ENCODE measurements around the gene ANAPC4.
A peak's percentile ranks its signal among the peaks of the same experiment; 100 is the strongest.

ANAPC4 gene

GRCh38 chr4:25347473-25347872 is 29.6 kb upstream of the ANAPC4 start:
- no peak overlapping the region for H2AFZ ChIP-seq (ENCODE audit: insufficient read depth, low read length, poor library complexity)
- no CpG with 5 or more reads among the region's 2 CpGs for WGBS (ENCODE audit: extremely low coverage, insufficient coverage, insufficient read length)
- no peaks in the 10 kb centered on the region for H3K9me3 ChIP-seq (ENCODE audit: insufficient read depth, low read depth, low read length)
- no peaks in the 10 kb centered on the region for H3K27me3 ChIP-seq (ENCODE audit: insufficient read depth, low read length)
- H3K36me3 ChIP-seq (ENCODE audit: control insufficient read depth in 1 of 2, insufficient read depth in 2 of 2, low read length in 2 of 2), result no peaks in the 10 kb centered on the region
- no peak overlapping the region for H4K8ac ChIP-seq (ENCODE audit: low read depth, low read length)
- H3K27ac ChIP-seq (ENCODE audit: low read depth, low read length), result no peak overlapping the region
- H3K18ac ChIP-seq (ENCODE audit: low read length), result no peak overlapping the region
- no peak overlapping the region for H3K4me2 ChIP-seq (ENCODE audit: low read length)
- no peak overlapping the region for H4K91ac ChIP-seq (ENCODE audit: low read depth, low read length)
- H3K23ac ChIP-seq (ENCODE audit: low read length), result no peak overlapping the region
- H3K4me1 ChIP-seq (ENCODE audit: control insufficient read depth in 1 of 2, insufficient read depth in 2 of 2, low read length in 2 of 2), result peaks cover 2% of the 10 kb centered on the region in 2 experiments
- no peak for DNase-seq
- H4K12ac ChIP-seq (ENCODE audit: low read depth, low read length), result no peak overlapping the region
- H2BK120ac ChIP-seq (ENCODE audit: insufficient read depth, low read length, poor library complexity), result no peak overlapping the region
- H3K79me1 ChIP-seq (ENCODE audit: low read length), result no peaks in the 10 kb centered on the region
- H3K4ac ChIP-seq (ENCODE audit: low read depth, low read length), result no peak overlapping the region
- H2AK5ac ChIP-seq (ENCODE audit: low read length), result no peak overlapping the region
- H3K4me3 ChIP-seq (ENCODE audit: low read depth, low read length), result no peak overlapping the region
- H3K9ac ChIP-seq (ENCODE audit: low read length), result no peak overlapping the region
- H3K14ac ChIP-seq (ENCODE audit: low read length), result no peak overlapping the region
- H2BK5ac ChIP-seq (ENCODE audit: low read depth, low read length, poor library complexity), result no peak overlapping the region
- no peaks in the 10 kb centered on the region for H3K79me2 ChIP-seq (ENCODE audit: control insufficient read depth, insufficient read depth, low read length, poor library complexity)
- no peak overlapping the region for H2BK12ac ChIP-seq (ENCODE audit: low read length)

DNA sequence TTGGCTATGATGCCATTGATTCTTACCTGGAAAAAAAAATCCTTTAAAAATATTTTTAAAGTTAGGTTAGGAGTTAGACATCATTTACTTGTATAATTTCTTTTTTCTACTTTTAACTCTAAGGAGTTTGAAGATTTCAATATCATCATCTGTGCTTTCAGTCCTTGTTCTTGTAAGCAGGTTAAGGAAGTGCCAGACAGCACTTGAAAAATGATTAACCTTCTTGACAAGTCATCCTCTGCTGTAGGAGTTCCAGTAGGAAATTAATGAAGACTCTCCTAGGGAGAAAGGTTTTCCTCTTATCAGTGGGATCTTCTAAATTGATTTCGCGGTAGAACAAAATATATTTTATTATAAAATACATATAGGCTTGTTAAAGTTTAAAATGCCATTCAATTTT is 29.1 kb upstream of the ANAPC4 start:
- Histone ChIP-seq H2BK5ac (ENCODE audit: low read depth, low read length, poor library complexity) (no peak overlapping the region), H3K23ac (ENCODE audit: low read length) (no peak overlapping the region), H4K12ac (ENCODE audit: low read depth, low read length) (no peak overlapping the region), H2BK12ac (ENCODE audit: low read length) (no peak overlapping the region), H4K8ac (ENCODE audit: low read depth, low read length) (no peak overlapping the region), H3K27ac (ENCODE audit: low read depth, low read length) (no peak overlapping the region), H3K18ac (ENCODE audit: low read length) (no peak overlapping the region), H3K4ac (ENCODE audit: low read depth, low read length) (no peak overlapping the region), H3K36me3 (ENCODE audit: control insufficient read depth in 1 of 2, insufficient read depth in 2 of 2, low read length in 2 of 2) (no peaks in the 10 kb centered on the region), H3K4me2 (ENCODE audit: low read length) (no peak overlapping the region), H3K9me3 (ENCODE audit: insufficient read depth, low read depth, low read length) (no peaks in the 10 kb centered on the region), H3K27me3 (ENCODE audit: insufficient read depth, low read length) (no peaks in the 10 kb centered on the region), H3K4me3 (ENCODE audit: low read depth, low read length) (no peak overlapping the region), H2AK5ac (ENCODE audit: low read length) (no peak overlapping the region), H3K9ac (ENCODE audit: low read length) (no peak overlapping the region), H3K4me1 (ENCODE audit: control insufficient read depth in 1 of 2, insufficient read depth in 2 of 2, low read length in 2 of 2) (peaks cover 2% of the 10 kb centered on the region in 2 experiments), H2AFZ (ENCODE audit: insufficient read depth, low read length, poor library complexity) (no peak overlapping the region), H2BK120ac (ENCODE audit: insufficient read depth, low read length, poor library complexity) (no peak overlapping the region), H4K91ac (ENCODE audit: low read depth, low read length) (no peak overlapping the region), H3K79me1 (ENCODE audit: low read length) (no peaks in the 10 kb centered on the region), H3K14ac (ENCODE audit: low read length) (no peak overlapping the region), H3K79me2 (ENCODE audit: control insufficient read depth, insufficient read depth, low read length, poor library complexity) (no peaks in the 10 kb centered on the region)
- WGBS (ENCODE audit: extremely low coverage, insufficient coverage, insufficient read length), result no CpG with 5 or more reads among the region's 2 CpGs
- DNase-seq, result no peak

GRCh38 chr4:25350561-25350960 is 26.5 kb upstream of the ANAPC4 start:
- Histone ChIP-seq H2BK12ac (ENCODE audit: low read length) (no peak overlapping the region), H3K18ac (ENCODE audit: low read length) (no peak overlapping the region), H3K9me3 (ENCODE audit: insufficient read depth, low read depth, low read length) (no peaks in the 10 kb centered on the region), H3K4me1 (ENCODE audit: control insufficient read depth in 1 of 2, insufficient read depth in 2 of 2, low read length in 2 of 2) (peaks cover 2% of the 10 kb centered on the region in 2 experiments), H3K14ac (ENCODE audit: low read length) (no peak overlapping the region), H4K12ac (ENCODE audit: low read depth, low read length) (no peak overlapping the region), H4K8ac (ENCODE audit: low read depth, low read length) (no peak overlapping the region), H3K23ac (ENCODE audit: low read length) (no peak overlapping the region), H4K91ac (ENCODE audit: low read depth, low read length) (no peak overlapping the region), H3K27ac (ENCODE audit: low read depth, low read length) (no peak overlapping the region), H3K79me2 (ENCODE audit: control insufficient read depth, insufficient read depth, low read length, poor library complexity) (no peaks in the 10 kb centered on the region), H3K4me3 (ENCODE audit: low read depth, low read length) (no peak overlapping the region), H3K4me2 (ENCODE audit: low read length) (no peak overlapping the region), H2AK5ac (ENCODE audit: low read length) (no peak overlapping the region), H2AFZ (ENCODE audit: insufficient read depth, low read length, poor library complexity) (no peak overlapping the region), H3K36me3 (ENCODE audit: control insufficient read depth in 1 of 2, insufficient read depth in 2 of 2, low read length in 2 of 2) (no peaks in the 10 kb centered on the region), H3K79me1 (ENCODE audit: low read length) (no peaks in the 10 kb centered on the region), H3K9ac (ENCODE audit: low read length) (no peak overlapping the region), H3K4ac (ENCODE audit: low read depth, low read length) (no peak overlapping the region), H2BK120ac (ENCODE audit: insufficient read depth, low read length, poor library complexity) (no peak overlapping the region), H2BK5ac (ENCODE audit: low read depth, low read length, poor library complexity) (no peak overlapping the region), H3K27me3 (ENCODE audit: insufficient read depth, low read length) (no peaks in the 10 kb centered on the region)
- no peak for DNase-seq
- no CpG with 5 or more reads among the region's 2 CpGs for WGBS (ENCODE audit: extremely low coverage, insufficient coverage, insufficient read length)

GRCh38 chr4:25351777-25352416 is 25.2 kb upstream of the ANAPC4 start:
- Histone ChIP-seq H3K36me3 (ENCODE audit: control insufficient read depth in 1 of 2, insufficient read depth in 2 of 2, low read length in 2 of 2) (no peaks in the 10 kb centered on the region), H3K27me3 (ENCODE audit: insufficient read depth, low read length) (no peaks in the 10 kb centered on the region), H2AK5ac (ENCODE audit: low read length) (no peak overlapping the region), H3K9me3 (ENCODE audit: insufficient read depth, low read depth, low read length) (no peaks in the 10 kb centered on the region), H4K91ac (ENCODE audit: low read depth, low read length) (no peak overlapping the region), H3K23ac (ENCODE audit: low read length) (no peak overlapping the region), H3K27ac (ENCODE audit: low read depth, low read length) (no peak overlapping the region), H3K4me1 (ENCODE audit: control insufficient read depth in 1 of 2, insufficient read depth in 2 of 2, low read length in 2 of 2) (peaks cover 2% of the 10 kb centered on the region in 2 experiments), H3K4ac (ENCODE audit: low read depth, low read length) (no peak overlapping the region), H4K12ac (ENCODE audit: low read depth, low read length) (no peak overlapping the region), H3K79me1 (ENCODE audit: low read length) (no peaks in the 10 kb centered on the region), H3K14ac (ENCODE audit: low read length) (no peak overlapping the region), H3K79me2 (ENCODE audit: control insufficient read depth, insufficient read depth, low read length, poor library complexity) (no peaks in the 10 kb centered on the region), H3K18ac (ENCODE audit: low read length) (no peak overlapping the region), H3K4me2 (ENCODE audit: low read length) (no peak overlapping the region), H3K9ac (ENCODE audit: low read length) (no peak overlapping the region), H2BK5ac (ENCODE audit: low read depth, low read length, poor library complexity) (no peak overlapping the region), H2BK120ac (ENCODE audit: insufficient read depth, low read length, poor library complexity) (no peak overlapping the region), H3K4me3 (ENCODE audit: low read depth, low read length) (no peak overlapping the region), H2BK12ac (ENCODE audit: low read length) (no peak overlapping the region), H4K8ac (ENCODE audit: low read depth, low read length) (no peak overlapping the region), H2AFZ (ENCODE audit: insufficient read depth, low read length, poor library complexity) (no peak overlapping the region)
- no CpG with 5 or more reads among the region's 4 CpGs for WGBS (ENCODE audit: extremely low coverage, insufficient coverage, insufficient read length)
- peak in 1 of 2 donors; percentile 53 for DNase-seq
